ENCODE data around the gene PIM3. TPM values are rescaled to one million over a fixed set of nuclear protein-coding genes. Genes with fewer than 3 reads are reported as not detected.

PIM3 gene
- total RNA-seq, 1 donor from 2014 or later: 97.2 TPM

- Histone ChIP-seq H3K36me3 (no peaks in the 10 kb centered on the region), H3K4me1 (peaks cover 52% of the 10 kb centered on the region), H3K27me3 (no peaks in the 10 kb centered on the region), H3K27ac (peak overlapping the region; percentile 89), H3K4me3 (peak overlapping the region in 1 of 2 donors; percentile 10), H3K9me3 (no peaks in the 10 kb centered on the region)
- TF ChIP-seq, protein P1, sequence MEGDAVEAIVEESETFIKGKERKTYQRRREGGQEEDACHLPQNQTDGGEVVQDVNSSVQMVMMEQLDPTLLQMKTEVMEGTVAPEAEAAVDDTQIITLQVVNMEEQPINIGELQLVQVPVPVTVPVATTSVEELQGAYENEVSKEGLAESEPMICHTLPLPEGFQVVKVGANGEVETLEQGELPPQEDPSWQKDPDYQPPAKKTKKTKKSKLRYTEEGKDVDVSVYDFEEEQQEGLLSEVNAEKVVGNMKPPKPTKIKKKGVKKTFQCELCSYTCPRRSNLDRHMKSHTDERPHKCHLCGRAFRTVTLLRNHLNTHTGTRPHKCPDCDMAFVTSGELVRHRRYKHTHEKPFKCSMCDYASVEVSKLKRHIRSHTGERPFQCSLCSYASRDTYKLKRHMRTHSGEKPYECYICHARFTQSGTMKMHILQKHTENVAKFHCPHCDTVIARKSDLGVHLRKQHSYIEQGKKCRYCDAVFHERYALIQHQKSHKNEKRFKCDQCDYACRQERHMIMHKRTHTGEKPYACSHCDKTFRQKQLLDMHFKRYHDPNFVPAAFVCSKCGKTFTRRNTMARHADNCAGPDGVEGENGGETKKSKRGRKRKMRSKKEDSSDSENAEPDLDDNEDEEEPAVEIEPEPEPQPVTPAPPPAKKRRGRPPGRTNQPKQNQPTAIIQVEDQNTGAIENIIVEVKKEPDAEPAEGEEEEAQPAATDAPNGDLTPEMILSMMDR (IDR thresholded peaks at IDR 0.05): no peak
- peak in 1 of 2 donors; percentile 12 for TF ChIP-seq POLR2AphosphoS5 (IDR thresholded peaks at IDR 0.05; ENCODE audit: insufficient read depth in 1 of 2, low read depth in 1 of 2)
- intact Hi-C loops (cut with DNase I): no loop called here
- DNase-seq (ENCODE audit: extremely low spot score in 2 of 2): no peak
Measured at GRCh38 chr22:49948958-49949913, 11.3 kb upstream of the PIM3 start.

- H3K4me1 ChIP-seq: peaks cover 59% of the 10 kb centered on the region
- H3K9me3 ChIP-seq: no peaks in the 10 kb centered on the region
- TF ChIP-seq, protein P1 (IDR thresholded peaks at IDR 0.05): no peak
- TF ChIP-seq POLR2AphosphoS5 (IDR thresholded peaks at IDR 0.05; ENCODE audit: insufficient read depth in 1 of 2, low read depth in 1 of 2): no peak
- no peak for TF ChIP-seq POLR2A (IDR thresholded peaks at IDR 0.05)
- H3K4me3 ChIP-seq: no peak overlapping the region
- intact Hi-C loops (cut with DNase I): no loop called here
- H3K27me3 ChIP-seq: no peaks in the 10 kb centered on the region
- H3K36me3 ChIP-seq: no peaks in the 10 kb centered on the region
- DNase-seq (ENCODE audit: extremely low spot score in 2 of 2): no peak
- H3K27ac ChIP-seq: peak overlapping the region; percentile 89
Measured at GRCh38 chr22:49949914-49950292, 10.7 kb upstream of the PIM3 start.

- TF ChIP-seq POLR2AphosphoS5 (IDR thresholded peaks at IDR 0.05; ENCODE audit: insufficient read depth in 1 of 2, low read depth in 1 of 2): no peak
- TF ChIP-seq, protein P1 (IDR thresholded peaks at IDR 0.05): no peak
- TF ChIP-seq POLR2A (IDR thresholded peaks at IDR 0.05): no peak
- no peaks in the 10 kb centered on the region for H3K9me3 ChIP-seq
- intact Hi-C loops (cut with DNase I): no loop called here
- no peak for DNase-seq (ENCODE audit: extremely low spot score in 2 of 2)
- H3K4me3 ChIP-seq: no peak overlapping the region
- no peaks in the 10 kb centered on the region for H3K36me3 ChIP-seq
- H3K4me1 ChIP-seq: peaks cover 60% of the 10 kb centered on the region
- H3K27ac ChIP-seq: peak overlapping the region; percentile 89
- no peaks in the 10 kb centered on the region for H3K27me3 ChIP-seq
Measured at GRCh38 chr22:49950396-49950994, 10.1 kb upstream of the PIM3 start.

DNA sequence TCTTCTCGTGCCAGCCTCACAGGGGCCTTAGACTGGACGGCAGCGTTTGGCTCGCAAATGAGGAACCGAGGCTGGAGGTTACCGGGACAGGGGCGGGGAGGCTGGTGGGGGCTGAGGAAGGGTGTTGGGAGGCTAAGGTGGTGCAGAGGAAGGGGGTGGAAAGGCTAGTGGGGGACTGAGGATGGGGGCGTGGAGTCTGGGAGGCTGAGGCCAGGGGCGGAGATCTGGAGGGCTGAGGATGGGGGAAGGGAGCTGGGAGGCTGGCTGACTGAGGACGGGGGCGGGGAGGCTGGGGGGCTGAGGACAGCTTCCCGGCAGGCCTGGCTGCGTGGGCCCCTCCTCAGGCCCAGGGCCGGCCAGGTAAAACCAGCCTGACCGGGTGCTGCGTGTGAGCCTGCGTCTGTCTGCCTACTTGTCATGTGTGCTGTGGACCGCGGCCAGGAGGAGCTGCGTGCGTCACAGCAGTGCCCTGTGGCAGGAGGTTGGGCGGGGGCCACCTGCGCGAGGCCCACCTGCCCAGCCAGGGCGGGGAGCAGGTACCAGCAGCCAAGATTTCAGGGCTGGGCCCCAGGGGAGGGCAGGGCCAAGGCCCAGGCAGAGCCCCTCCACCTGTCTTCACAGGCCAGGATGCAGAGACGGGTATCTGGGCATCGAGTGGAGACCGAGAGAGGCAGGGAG lies 9.4 kb upstream of the PIM3 start:
- H3K27me3 ChIP-seq: no peaks in the 10 kb centered on the region
- H3K4me3 ChIP-seq: no peak overlapping the region
- TF ChIP-seq POLR2AphosphoS5 (IDR thresholded peaks at IDR 0.05; ENCODE audit: insufficient read depth in 1 of 2, low read depth in 1 of 2): peak; percentile 23 to 54
- TF ChIP-seq, protein P1 (IDR thresholded peaks at IDR 0.05): no peak
- H3K4me1 ChIP-seq: peaks cover 60% of the 10 kb centered on the region
- DNase-seq (ENCODE audit: extremely low spot score in 2 of 2): no peak
- no peaks in the 10 kb centered on the region for H3K36me3 ChIP-seq
- no peaks in the 10 kb centered on the region for H3K9me3 ChIP-seq
- intact Hi-C loops (cut with DNase I): no loop called here
- H3K27ac ChIP-seq: peak overlapping the region; percentile 89
